ENCODE results near the gene SSC4D. TPM values are rescaled to one million over a fixed set of nuclear protein-coding genes. Genes with fewer than 3 reads are reported as not detected.
"Not testable (repeated sequence)": the region's sequence is repeated elsewhere in the genome, so short reads cannot be mapped to it uniquely, and the experiment has no call there.

SSC4D gene
- polyA plus RNA-seq, 2 donors: 0.59 to 0.88 TPM

GRCh38 chr7:76371396-76371795, 38.1 kb downstream of the SSC4D start:
- H3K4me3 ChIP-seq (ENCODE audit: low read depth in 1 of 2, low read length in 2 of 2): no peak overlapping the region
- H3K4me1 ChIP-seq (ENCODE audit: control insufficient read depth in 2 of 2, insufficient read depth in 2 of 2, low read length in 1 of 2): peaks cover 0 to 3% of the 10 kb centered on the region in 2 donors
- no peaks in the 10 kb centered on the region for H3K27me3 ChIP-seq (ENCODE audit: control insufficient read depth in 1 of 2, insufficient read depth in 2 of 2, low read length in 2 of 2)
- H3K36me3 ChIP-seq (ENCODE audit: control insufficient read depth in 2 of 2, insufficient read depth in 2 of 2, low read length in 1 of 2): no peaks in the 10 kb centered on the region
- no peaks in the 10 kb centered on the region for H3K9me3 ChIP-seq (ENCODE audit: control insufficient read depth in 2 of 2, insufficient read depth in 1 of 2, low read depth in 1 of 2, low read length in 1 of 2)
- WGBS, 2 donors: 98 to 99% methylated on average over 3 of the region's 3 CpGs
- H3K27ac ChIP-seq (ENCODE audit: low read depth in 2 of 2, low read length in 1 of 2): no peak overlapping the region

DNA sequence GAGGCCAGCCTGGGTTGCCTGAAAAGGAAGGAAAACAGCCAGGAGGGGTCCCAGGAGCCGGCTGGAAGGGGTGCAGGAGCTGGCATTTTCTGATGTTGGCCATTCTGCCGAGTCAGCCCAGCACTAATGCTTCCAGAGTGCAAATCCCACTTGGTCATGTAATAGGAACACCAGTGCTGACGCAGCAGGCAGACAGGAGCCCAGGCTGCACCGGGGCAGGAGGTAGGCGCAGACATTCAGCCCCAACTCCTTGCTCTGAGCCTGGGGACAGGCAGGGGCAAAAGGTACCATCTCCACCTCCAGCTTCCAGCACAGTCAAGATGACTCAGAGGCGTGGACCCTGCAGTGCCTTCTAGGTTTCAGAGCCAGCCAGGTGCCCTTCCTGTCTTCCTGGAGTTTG, 40.5 kb downstream of the SSC4D start:
- Histone ChIP-seq H3K9me3 (ENCODE audit: control insufficient read depth in 2 of 2, insufficient read depth in 1 of 2, low read depth in 1 of 2, low read length in 1 of 2) (no peaks in the 10 kb centered on the region), H3K36me3 (ENCODE audit: control insufficient read depth in 2 of 2, insufficient read depth in 2 of 2, low read length in 1 of 2) (no peaks in the 10 kb centered on the region), H3K4me1 (ENCODE audit: control insufficient read depth in 2 of 2, insufficient read depth in 2 of 2, low read length in 1 of 2) (peaks cover 0 to 8% of the 10 kb centered on the region in 2 donors), H3K27ac (ENCODE audit: low read depth in 2 of 2, low read length in 1 of 2) (no peak overlapping the region), H3K27me3 (ENCODE audit: control insufficient read depth in 1 of 2, insufficient read depth in 2 of 2, low read length in 2 of 2) (no peaks in the 10 kb centered on the region), H3K4me3 (ENCODE audit: low read depth in 1 of 2, low read length in 2 of 2) (no peak overlapping the region)
- 57 to 69% methylated on average over 6 of the region's 6 CpGs for WGBS, 2 donors

DNA sequence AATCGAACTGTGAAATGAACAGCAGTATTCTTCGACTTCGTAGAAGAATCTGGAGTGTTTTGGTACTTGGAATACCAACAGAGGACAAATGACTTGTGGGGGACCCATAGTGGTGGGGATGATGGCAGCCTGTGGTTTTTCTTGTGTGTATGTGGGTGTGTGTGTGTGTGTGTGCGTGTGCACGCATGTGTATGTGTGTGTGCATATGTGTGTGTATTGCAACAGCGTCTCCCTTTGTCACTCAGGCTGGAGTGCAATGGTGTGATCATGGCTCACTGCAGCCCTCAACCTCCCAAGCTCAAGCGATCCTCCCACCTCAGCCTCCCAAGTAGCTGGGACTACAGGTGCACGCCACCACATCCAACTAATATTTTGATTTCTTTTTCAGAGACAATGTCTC, 41.3 kb downstream of the SSC4D start:
- Histone ChIP-seq H3K4me3 (ENCODE audit: low read depth in 1 of 2, low read length in 2 of 2) (no peak overlapping the region), H3K4me1 (ENCODE audit: control insufficient read depth in 2 of 2, insufficient read depth in 2 of 2, low read length in 1 of 2) (peaks cover 0 to 6% of the 10 kb centered on the region in 2 donors)
- WGBS, 2 donors: 93 to 94% methylated on average over 8 of the region's 8 CpGs

GRCh38 chr7:76364198-76364584, 45.3 kb downstream of the SSC4D start:
- 24 to 34% methylated on average over 4 of the region's 4 CpGs for WGBS, 2 donors
- Histone ChIP-seq H3K36me3 (ENCODE audit: control insufficient read depth in 2 of 2, insufficient read depth in 2 of 2, low read length in 1 of 2) (no peaks in the 10 kb centered on the region), H3K4me1 (ENCODE audit: control insufficient read depth in 2 of 2, insufficient read depth in 2 of 2, low read length in 1 of 2) (peaks cover 0 to 6% of the 10 kb centered on the region in 2 donors), H3K4me3 (ENCODE audit: low read depth in 1 of 2, low read length in 2 of 2) (no peak overlapping the region), H3K27me3 (ENCODE audit: control insufficient read depth in 1 of 2, insufficient read depth in 2 of 2, low read length in 2 of 2) (no peaks in the 10 kb centered on the region), H3K27ac (ENCODE audit: low read depth in 2 of 2, low read length in 1 of 2) (peak overlapping the region; percentile 84 to 98), H3K9me3 (ENCODE audit: control insufficient read depth in 2 of 2, insufficient read depth in 1 of 2, low read depth in 1 of 2, low read length in 1 of 2) (no peaks in the 10 kb centered on the region)

More for the DNA sequence above, 41.3 kb downstream of the SSC4D start:
- H3K9me3 ChIP-seq (ENCODE audit: control insufficient read depth in 2 of 2, insufficient read depth in 1 of 2, low read depth in 1 of 2, low read length in 1 of 2): no peaks in the 10 kb centered on the region
- H3K36me3 ChIP-seq (ENCODE audit: control insufficient read depth in 2 of 2, insufficient read depth in 2 of 2, low read length in 1 of 2): no peaks in the 10 kb centered on the region
- H3K27ac ChIP-seq (ENCODE audit: low read depth in 2 of 2, low read length in 1 of 2): no peak overlapping the region
- H3K27me3 ChIP-seq (ENCODE audit: control insufficient read depth in 1 of 2, insufficient read depth in 2 of 2, low read length in 2 of 2): no peaks in the 10 kb centered on the region

- H3K27me3 ChIP-seq (ENCODE audit: control insufficient read depth in 1 of 2, insufficient read depth in 2 of 2, low read length in 2 of 2); H3K36me3 ChIP-seq (ENCODE audit: control insufficient read depth in 2 of 2, insufficient read depth in 2 of 2, low read length in 1 of 2); H3K4me1 ChIP-seq (ENCODE audit: control insufficient read depth in 2 of 2, insufficient read depth in 2 of 2, low read length in 1 of 2); H3K9me3 ChIP-seq (ENCODE audit: control insufficient read depth in 2 of 2, insufficient read depth in 1 of 2, low read depth in 1 of 2, low read length in 1 of 2); H3K4me3 ChIP-seq (ENCODE audit: low read depth in 1 of 2, low read length in 2 of 2): not testable (repeated sequence)
- 77 to 80% methylated on average over 3 of the region's 3 CpGs for WGBS, 2 donors
- H3K27ac ChIP-seq (ENCODE audit: low read depth in 2 of 2, low read length in 1 of 2): peak overlapping the region; percentile 84 to 98
Observed at GRCh38 chr7:76363754-76364153, 45.7 kb downstream of the SSC4D start.

DNA sequence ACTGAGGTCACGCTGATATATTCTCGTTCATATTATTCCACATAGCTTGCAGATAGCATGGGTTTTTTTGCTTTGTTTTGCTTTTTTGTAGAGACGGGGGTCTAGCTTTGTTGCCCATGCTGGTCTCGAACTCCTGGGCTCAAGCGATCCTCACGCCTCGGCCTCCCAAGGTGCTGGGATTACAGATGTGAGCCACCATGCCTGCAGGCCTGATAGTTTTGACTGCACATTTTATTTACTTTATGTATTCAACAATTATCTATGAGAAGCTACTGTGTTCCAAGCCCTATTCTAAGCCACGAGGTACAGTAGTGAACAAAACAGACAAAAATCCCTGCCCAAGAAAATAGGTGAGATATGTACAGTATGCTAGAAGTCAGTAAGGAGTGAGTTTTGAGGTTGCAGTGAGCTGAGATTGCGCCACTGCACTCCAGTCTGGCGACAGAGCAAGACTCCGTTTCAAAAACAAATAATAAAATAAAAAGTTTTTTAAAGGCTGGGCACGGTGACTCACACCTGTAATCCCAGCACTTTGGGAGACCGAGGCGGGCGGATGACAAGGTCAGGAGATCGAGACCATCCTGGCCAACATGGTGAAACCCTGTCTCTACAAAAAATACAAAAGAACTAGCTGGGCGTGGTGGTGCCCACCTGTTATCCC, 49.4 kb downstream of the SSC4D start:
- H3K4me1 ChIP-seq (ENCODE audit: control insufficient read depth in 2 of 2, insufficient read depth in 2 of 2, low read length in 1 of 2): peaks cover 0 to 8% of the 10 kb centered on the region in 2 donors
- H3K36me3 ChIP-seq (ENCODE audit: control insufficient read depth in 2 of 2, insufficient read depth in 2 of 2, low read length in 1 of 2): no peaks in the 10 kb centered on the region
- peak overlapping the region in 1 of 2 donors; percentile 76 for H3K4me3 ChIP-seq (ENCODE audit: low read depth in 1 of 2, low read length in 2 of 2)
- no peaks in the 10 kb centered on the region for H3K27me3 ChIP-seq (ENCODE audit: control insufficient read depth in 1 of 2, insufficient read depth in 2 of 2, low read length in 2 of 2)
- 61 to 67% methylated on average over 17 of the region's 17 CpGs for WGBS, 2 donors
- no peaks in the 10 kb centered on the region for H3K9me3 ChIP-seq (ENCODE audit: control insufficient read depth in 2 of 2, insufficient read depth in 1 of 2, low read depth in 1 of 2, low read length in 1 of 2)
- peak overlapping the region; percentile 99 for H3K27ac ChIP-seq (ENCODE audit: low read depth in 2 of 2, low read length in 1 of 2)

DNA sequence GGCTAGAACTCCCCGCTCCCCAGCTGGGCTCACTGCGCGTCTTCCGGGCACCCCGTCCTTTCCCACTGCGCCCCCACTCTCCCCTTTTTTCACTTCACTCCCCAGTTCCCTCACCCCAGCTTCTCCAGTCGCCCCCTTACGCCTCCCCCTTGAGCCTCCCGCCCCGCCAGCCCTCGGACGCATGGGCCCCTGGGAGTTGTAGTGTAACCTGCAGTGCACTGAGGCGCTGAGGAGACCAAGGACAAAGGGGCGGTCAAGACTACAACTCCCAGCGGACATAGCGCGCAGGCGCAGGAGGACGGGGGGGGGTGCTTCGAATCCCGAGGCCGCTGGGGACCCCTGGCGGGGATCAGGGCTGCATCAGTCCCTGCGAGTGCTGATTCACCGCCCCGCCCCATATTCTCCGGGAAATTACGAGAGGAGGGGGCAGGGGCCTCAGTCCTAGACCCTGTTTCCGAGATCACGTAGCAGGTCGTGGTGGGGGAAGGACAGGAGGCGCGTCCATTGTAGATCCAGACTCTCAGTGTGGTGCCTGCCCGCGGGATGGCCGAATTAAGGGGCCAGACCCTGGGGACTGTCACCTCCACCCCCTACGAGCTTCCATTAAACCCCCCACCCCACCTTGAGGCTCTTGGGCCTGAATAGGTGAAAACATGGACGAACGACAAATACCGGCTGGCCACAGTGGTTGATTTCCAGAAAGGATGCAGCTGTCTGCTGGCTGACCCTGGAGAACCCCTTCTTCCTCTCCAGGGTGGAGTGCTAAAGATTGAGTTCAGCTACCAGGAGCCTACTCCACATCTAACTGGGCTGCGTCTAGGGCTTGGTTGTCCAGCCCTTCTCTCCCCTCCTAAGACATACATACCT, 50.2 kb downstream of the SSC4D start:
- H3K4me1 ChIP-seq (ENCODE audit: control insufficient read depth in 2 of 2, insufficient read depth in 2 of 2, low read length in 1 of 2): peaks cover 0 to 5% of the 10 kb centered on the region in 2 donors
- H3K27me3 ChIP-seq (ENCODE audit: control insufficient read depth in 1 of 2, insufficient read depth in 2 of 2, low read length in 2 of 2): no peaks in the 10 kb centered on the region
- no peaks in the 10 kb centered on the region for H3K36me3 ChIP-seq (ENCODE audit: control insufficient read depth in 2 of 2, insufficient read depth in 2 of 2, low read length in 1 of 2)
- WGBS, 2 donors: 1% methylated on average over 40 to 41 of the region's 41 CpGs
- H3K9me3 ChIP-seq (ENCODE audit: control insufficient read depth in 2 of 2, insufficient read depth in 1 of 2, low read depth in 1 of 2, low read length in 1 of 2): no peaks in the 10 kb centered on the region
- H3K4me3 ChIP-seq (ENCODE audit: low read depth in 1 of 2, low read length in 2 of 2): peak overlapping the region; percentile 76 to 100
- H3K27ac ChIP-seq (ENCODE audit: low read depth in 2 of 2, low read length in 1 of 2): peak overlapping the region; percentile 99

DNA sequence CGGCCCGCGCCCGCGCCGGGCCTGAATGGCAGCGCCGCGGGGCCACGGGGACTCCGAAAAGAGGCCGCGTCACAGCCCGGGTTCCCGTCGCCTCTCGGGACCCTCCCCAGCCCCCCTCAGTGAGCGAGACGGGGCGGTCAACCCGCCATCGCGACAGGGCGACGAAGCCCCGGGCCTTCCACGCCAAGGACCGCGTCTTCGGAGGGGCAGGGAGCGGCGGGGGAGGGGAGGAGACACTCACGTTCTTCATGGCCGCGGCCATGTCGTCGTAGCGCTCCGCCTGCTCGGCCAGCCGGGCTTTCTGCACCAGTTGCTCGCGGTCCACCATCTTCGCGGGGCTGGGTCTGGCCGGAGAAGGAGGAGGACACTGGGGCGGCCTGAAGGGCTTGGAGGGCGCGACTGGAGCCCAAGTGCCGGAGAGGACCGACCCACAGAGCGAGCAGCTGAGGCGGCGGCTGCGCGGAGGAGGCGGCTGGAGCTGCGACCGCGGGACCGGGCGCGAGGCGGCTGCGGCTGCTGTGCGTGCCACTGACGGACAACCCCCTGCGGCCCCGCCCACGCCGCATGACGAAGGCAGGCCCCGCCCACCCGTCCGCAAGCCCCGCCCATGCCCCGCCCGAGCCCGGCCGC, 50.9 kb downstream of the SSC4D start, which contains the start of gene YWHAG:
TSS of gene YWHAG (minus strand) at position 511 of the 630 bp plus-strand sequence. CDS start at position 328, 183 bp downstream.
- Histone ChIP-seq H3K36me3 (ENCODE audit: control insufficient read depth in 2 of 2, insufficient read depth in 2 of 2, low read length in 1 of 2) (no peaks in the 10 kb centered on the region), H3K27me3 (ENCODE audit: control insufficient read depth in 1 of 2, insufficient read depth in 2 of 2, low read length in 2 of 2) (no peaks in the 10 kb centered on the region), H3K4me3 (ENCODE audit: low read depth in 1 of 2, low read length in 2 of 2) (peak within 1 kb of the TSS; percentile 76 to 100), H3K9me3 (ENCODE audit: control insufficient read depth in 2 of 2, insufficient read depth in 1 of 2, low read depth in 1 of 2, low read length in 1 of 2) (no peaks in the 10 kb centered on the region), H3K4me1 (ENCODE audit: control insufficient read depth in 2 of 2, insufficient read depth in 2 of 2, low read length in 1 of 2) (peaks cover 0 to 2% of the 10 kb centered on the region in 2 donors), H3K27ac (ENCODE audit: low read depth in 2 of 2, low read length in 1 of 2) (peak within 1 kb of the TSS; percentile 99)
- 0 to 1% methylated on average over 42 to 80 of the region's 80 CpGs for WGBS, 2 donors

GRCh38 chr7:76358011-76358480, 51.5 kb downstream of the SSC4D start:
- Histone ChIP-seq H3K27ac (ENCODE audit: low read depth in 2 of 2, low read length in 1 of 2) (peak overlapping the region; percentile 99), H3K4me1 (ENCODE audit: control insufficient read depth in 2 of 2, insufficient read depth in 2 of 2, low read length in 1 of 2) (peaks cover 0 to 2% of the 10 kb centered on the region in 2 donors), H3K36me3 (ENCODE audit: control insufficient read depth in 2 of 2, insufficient read depth in 2 of 2, low read length in 1 of 2) (no peaks in the 10 kb centered on the region), H3K27me3 (ENCODE audit: control insufficient read depth in 1 of 2, insufficient read depth in 2 of 2, low read length in 2 of 2) (no peaks in the 10 kb centered on the region), H3K9me3 (ENCODE audit: control insufficient read depth in 2 of 2, insufficient read depth in 1 of 2, low read depth in 1 of 2, low read length in 1 of 2) (no peaks in the 10 kb centered on the region), H3K4me3 (ENCODE audit: low read depth in 1 of 2, low read length in 2 of 2) (peak overlapping the region; percentile 76 to 100)
- whole genome bisulfite sequencing, 2 donors: 1 to 2% methylated on average over 25 to 27 of the region's 27 CpGs

Data from esophagus (tissue), 2 donors.